GM19035 (cell line): ENCODE results near the gene MSGN1.

Experiments used
- ATAC-seq: cut with Tn5 transposase; IDR thresholded peaks from one replicate; pipeline ENCODE4 v1.9.1; 2021; ENCODE audit not compliant: unreplicated experiment

The MSGN1 gene, protein sequence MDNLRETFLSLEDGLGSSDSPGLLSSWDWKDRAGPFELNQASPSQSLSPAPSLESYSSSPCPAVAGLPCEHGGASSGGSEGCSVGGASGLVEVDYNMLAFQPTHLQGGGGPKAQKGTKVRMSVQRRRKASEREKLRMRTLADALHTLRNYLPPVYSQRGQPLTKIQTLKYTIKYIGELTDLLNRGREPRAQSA

GRCh38 chr2:17816396-17817245, at the start of gene MSGN1:
MSGN1 (plus strand) TSS chr2:17816460; CDS start chr2:17816519, 59 bp downstream.
- no peak for ATAC-seq

- no peak for ATAC-seq
Observed at GRCh38 chr2:17768894-17769293, 47.4 kb upstream of the MSGN1 start.

GRCh38 chr2:17771956-17772355, 44.3 kb upstream of the MSGN1 start:
- no peak for ATAC-seq

GRCh38 chr2:17772532-17772931, 43.7 kb upstream of the MSGN1 start:
- no peak for ATAC-seq

GRCh38 chr2:17780546-17780945, 35.7 kb upstream of the MSGN1 start:
- ATAC-seq = no peak

DNA sequence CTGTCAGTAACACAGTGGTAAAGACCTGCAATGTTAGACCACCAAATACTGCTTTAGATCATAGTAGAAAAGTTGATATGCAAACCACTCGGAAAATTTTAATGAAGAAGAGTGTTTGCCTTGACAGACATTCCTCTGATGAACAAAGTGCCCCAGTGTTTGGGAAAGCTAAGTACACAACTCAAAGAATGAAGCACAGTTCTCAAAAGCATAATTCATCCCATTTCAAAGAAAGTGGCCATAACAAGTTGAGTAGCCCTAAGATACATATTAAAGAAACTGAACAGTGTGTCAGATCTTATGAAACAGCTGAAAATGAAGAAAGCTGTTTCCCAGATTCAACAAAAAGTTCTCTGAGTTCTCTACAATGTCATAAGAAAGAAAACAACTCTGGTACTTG, 34.8 kb upstream of the MSGN1 start:
- no peak for ATAC-seq

- ATAC-seq = no peak
Observed at GRCh38 chr2:17786727-17787126, 29.5 kb upstream of the MSGN1 start.

DNA sequence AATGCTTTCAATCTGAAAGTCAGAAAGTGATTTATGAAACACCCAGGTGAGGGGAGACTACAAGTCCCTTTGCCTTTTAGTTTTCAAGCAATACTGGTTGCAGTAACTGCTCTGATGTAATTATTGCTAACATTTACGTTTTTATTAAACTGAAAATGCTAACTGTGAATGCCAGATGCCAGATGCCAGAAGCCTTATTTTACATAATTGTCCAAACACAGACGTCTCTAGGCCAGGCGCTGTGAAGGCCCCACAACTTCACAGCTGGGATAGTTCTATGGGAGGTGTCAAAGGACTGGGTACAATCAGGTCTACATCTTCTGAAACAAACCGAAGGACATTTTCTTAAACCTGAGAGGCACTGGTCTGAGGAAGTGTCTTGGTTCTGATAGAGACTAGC, 27.5 kb upstream of the MSGN1 start:
- no peak for ATAC-seq

DNA sequence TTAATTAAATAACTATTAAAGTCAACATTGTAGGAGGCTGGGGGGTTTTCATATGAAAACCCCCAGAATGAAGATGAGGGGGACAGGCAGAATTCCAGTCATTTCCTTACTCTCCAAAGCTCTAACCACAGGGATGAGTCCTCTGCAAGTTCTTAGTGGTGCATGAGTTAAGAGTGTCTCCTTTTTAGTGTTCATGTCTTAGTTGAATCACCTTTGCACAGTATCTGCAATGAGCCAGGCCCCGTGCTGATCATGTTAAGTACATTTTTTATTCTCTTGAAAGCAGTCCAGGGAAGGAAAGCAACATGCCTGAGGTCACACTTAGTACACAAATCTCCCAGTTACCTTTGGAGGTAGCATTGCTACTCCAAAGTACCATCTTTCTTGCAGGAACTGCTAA, 25.7 kb upstream of the MSGN1 start:
- no peak for ATAC-seq

DNA sequence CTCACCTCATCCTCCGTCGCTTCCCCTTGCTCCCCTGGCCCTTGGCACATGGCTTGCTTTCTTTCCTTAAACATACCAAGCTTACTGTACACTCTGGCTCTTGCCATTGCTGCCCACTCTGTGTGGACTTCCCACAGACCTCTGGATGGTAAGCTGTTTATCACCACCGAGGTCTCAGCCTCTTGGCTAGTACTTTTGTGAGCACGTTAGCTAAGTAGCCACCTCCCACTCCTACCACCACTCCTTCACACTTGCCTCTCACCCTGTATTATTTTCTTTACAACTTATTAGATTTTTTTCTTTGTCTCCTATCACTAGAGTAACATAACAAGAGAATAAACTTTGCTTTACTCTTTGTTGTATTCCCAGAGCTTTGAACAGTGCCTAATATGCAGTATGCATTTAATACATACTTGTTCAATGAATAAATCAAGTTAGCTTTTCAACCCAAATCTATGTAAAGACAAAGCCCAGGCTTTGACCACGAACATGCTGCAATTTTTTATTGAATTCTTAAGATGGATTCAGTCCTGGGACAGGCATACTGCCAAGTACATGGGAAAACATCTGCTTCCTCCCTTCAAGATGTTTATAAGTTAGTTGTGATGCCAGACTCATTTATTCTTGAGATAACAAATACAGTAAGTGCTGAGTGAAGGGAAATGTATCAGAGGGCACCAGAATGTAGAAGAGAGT, 25.0 kb upstream of the MSGN1 start:
- no peak for ATAC-seq

GRCh38 chr2:17791817-17792130, 24.5 kb upstream of the MSGN1 start:
- no peak for ATAC-seq

- ATAC-seq = no peak
Observed at GRCh38 chr2:17792515-17792914, 23.7 kb upstream of the MSGN1 start.

DNA sequence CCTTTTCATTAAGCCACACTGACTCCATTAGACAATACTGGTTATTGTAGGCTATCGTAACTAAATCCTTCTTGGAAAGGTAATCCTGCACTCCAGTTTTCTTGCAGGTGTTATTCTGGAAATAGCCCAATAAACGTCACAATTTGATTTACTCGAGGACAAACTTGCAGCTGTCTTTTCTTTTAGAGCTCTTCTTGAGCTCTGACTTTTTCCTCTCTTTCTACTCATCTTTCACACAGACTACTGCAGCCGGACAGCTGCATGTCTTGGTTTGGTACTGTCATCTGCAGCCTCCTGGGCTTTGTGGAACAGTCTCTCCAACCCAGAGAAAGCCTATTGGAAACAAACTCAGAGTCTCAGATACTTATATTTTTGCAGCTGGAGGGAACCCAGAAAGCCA, 23.0 kb upstream of the MSGN1 start:
- ATAC-seq = no peak

- ATAC-seq = no peak
Observed at GRCh38 chr2:17793803-17794354, 22.4 kb upstream of the MSGN1 start.

DNA sequence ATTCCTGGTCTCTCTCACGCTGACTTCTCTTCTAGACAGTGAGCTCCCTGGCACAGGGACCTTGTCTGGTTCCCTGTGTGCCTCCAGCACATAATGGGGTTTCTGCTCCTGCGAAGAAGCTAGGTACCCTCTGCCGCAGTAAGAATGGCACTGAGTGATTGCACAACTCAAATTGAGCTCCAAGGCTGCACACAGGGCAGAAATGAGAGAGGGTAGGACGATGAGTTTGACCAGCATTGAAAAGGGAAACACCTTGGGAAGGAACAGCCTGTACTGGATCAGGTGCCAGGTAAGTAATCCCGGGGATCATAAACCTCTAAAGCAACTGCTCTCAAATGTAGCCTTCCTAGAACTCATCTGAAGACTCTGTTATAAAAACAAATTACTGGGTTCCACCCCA, 21.0 kb upstream of the MSGN1 start:
- ATAC-seq = no peak

DNA sequence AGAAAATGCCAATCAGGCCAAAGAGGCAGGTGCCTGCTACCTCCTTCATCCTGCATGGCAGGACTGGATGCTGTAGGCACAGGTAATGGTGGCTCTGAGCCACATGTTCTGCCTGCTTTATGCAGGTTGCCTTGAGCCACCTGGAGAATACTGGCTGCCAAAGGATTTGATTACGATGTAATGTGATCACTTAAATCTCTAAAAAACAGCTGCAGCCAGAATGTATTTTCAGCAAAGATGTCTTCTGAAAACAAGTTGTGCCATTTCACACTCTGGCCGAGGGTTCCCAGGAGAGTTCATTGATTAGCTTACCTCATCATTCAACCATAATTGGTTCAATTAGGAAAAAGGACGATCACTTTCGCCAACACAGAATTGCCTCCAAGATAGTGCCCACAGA, 17.9 kb upstream of the MSGN1 start:
- ATAC-seq = no peak

GRCh38 chr2:17799301-17800120, 16.7 kb upstream of the MSGN1 start:
- no peak for ATAC-seq

- ATAC-seq = no peak
Observed at GRCh38 chr2:17800219-17800618, 16.0 kb upstream of the MSGN1 start.

DNA sequence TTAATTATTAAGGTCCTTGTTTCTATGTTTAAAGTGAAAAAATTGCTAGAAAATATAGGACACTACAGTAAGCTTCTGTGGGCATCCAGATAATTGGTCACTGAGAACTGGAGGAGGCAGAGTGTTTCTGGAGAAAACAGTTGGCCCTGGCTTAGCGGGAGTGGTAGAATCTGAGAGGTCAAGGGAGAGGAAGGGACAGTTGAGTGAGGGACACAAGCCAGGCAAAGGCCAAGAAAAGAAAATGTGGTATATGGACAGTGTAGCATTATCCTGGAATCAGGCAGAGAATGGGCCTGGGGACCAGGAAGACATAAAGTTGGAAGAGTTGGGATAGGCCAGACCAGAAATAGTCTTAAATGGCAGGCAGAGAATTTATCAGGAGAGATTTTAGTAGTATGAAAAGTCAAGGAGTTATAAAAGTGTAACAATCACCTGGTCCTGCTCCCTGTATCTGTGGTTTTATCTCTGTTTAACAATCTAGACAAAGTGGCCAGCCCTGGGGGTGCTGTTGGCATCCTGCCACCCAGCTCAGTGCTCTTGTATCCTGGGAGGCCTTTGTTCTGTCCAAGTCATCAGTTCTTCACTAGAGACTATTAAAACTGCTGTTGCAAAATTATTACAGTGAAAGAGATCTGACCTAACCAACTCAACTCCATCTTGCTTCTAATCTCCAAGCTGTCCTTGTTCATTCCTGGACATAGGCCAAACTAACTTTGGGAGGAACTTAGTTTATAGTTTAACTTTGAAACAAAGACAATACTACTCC, 15.4 kb upstream of the MSGN1 start:
- no peak for ATAC-seq

DNA sequence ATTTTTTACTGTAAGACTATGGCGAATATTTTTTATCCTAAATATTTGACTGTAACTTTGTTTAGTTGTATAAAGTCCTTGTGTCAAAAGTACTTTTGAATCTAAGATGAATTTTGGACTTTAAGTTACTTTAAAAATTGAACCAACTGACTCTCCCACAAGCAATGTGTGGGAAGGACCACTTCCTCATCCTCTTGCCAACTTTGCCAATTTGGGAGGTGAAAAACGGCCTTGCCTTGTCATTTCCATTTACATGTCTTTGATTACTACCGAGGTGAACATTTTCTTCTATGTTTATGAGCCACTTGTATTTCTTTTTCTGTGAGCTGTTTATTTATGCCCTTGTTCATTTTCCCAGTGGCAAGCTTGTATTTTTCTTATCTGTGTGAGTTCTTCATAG, 12.8 kb upstream of the MSGN1 start:
- ATAC-seq = no peak
